Measurements from ENCODE around the gene RS1. TPM values are rescaled to one million over a fixed set of nuclear protein-coding genes. Genes with fewer than 3 reads are reported as not detected.

Gene RS1
- total and polyA plus RNA-seq, 2 donors from 2014 or later, result 0.44 TPM; not detected in 1

GRCh38 chrX:18598413-18598812 lies 73.5 kb downstream of the RS1 start:
- H3K4me1 ChIP-seq (ENCODE audit: control insufficient read depth in 2 of 3, insufficient read depth in 2 of 3, low read depth in 1 of 3, low read length in 3 of 3), result no peaks in the 10 kb centered on the region
- no peak for TF ChIP-seq CTCF (IDR thresholded peaks at IDR 0.05; ENCODE audit: borderline replicate concordance, extremely low read depth, insufficient read depth)
- H3K9ac ChIP-seq (ENCODE audit: low read length in 3 of 3), result no peak overlapping the region
- H3K9me3 ChIP-seq (ENCODE audit: control insufficient read depth in 2 of 3, insufficient read depth in 1 of 3, low read length in 3 of 3), result no peaks in the 10 kb centered on the region
- DNase-seq (no peak), FAIRE-seq (no peak)
- intact Hi-C loops (cut with DNase I), result no loop called here
- H3K27ac ChIP-seq (ENCODE audit: low read depth in 2 of 2, low read length in 2 of 2), result no peak overlapping the region
- no peaks in the 10 kb centered on the region for H3K27me3 ChIP-seq (ENCODE audit: control insufficient read depth, insufficient read depth, low read length)
- peaks cover 0 to 4% (median 3%) of the 10 kb centered on the region in 3 donors for H3K36me3 ChIP-seq (ENCODE audit: control insufficient read depth in 2 of 3, insufficient read depth in 3 of 3, low read length in 3 of 3)
- no peak overlapping the region for H3K4me3 ChIP-seq (ENCODE audit: low read length in 3 of 3)

- TF ChIP-seq CTCF (IDR thresholded peaks at IDR 0.05; ENCODE audit: borderline replicate concordance, extremely low read depth, insufficient read depth), result no peak
- peaks cover 0 to 3% (median 1%) of the 10 kb centered on the region in 3 donors for H3K36me3 ChIP-seq (ENCODE audit: control insufficient read depth in 2 of 3, insufficient read depth in 3 of 3, low read length in 3 of 3)
- H3K4me3 ChIP-seq (ENCODE audit: low read length in 3 of 3), result no peak overlapping the region
- H3K27me3 ChIP-seq (ENCODE audit: control insufficient read depth, insufficient read depth, low read length), result no peaks in the 10 kb centered on the region
- H3K27ac ChIP-seq (ENCODE audit: low read depth in 2 of 2, low read length in 2 of 2), result no peak overlapping the region
- DNase-seq (no peak), FAIRE-seq (no peak)
- peaks cover 0 to 3% (median 0%) of the 10 kb centered on the region in 3 donors for H3K4me1 ChIP-seq (ENCODE audit: control insufficient read depth in 2 of 3, insufficient read depth in 2 of 3, low read depth in 1 of 3, low read length in 3 of 3)
- no peaks in the 10 kb centered on the region for H3K9me3 ChIP-seq (ENCODE audit: control insufficient read depth in 2 of 3, insufficient read depth in 1 of 3, low read length in 3 of 3)
- intact Hi-C loops (cut with DNase I), result no loop called here
- no peak overlapping the region for H3K9ac ChIP-seq (ENCODE audit: low read length in 3 of 3)
Measured at GRCh38 chrX:18596096-18596495, 75.8 kb downstream of the RS1 start.

GRCh38 chrX:18594079-18594478 lies 77.8 kb downstream of the RS1 start:
- Histone ChIP-seq H3K36me3 (ENCODE audit: control insufficient read depth in 2 of 3, insufficient read depth in 3 of 3, low read length in 3 of 3) (peaks cover 0 to 3% (median 0%) of the 10 kb centered on the region in 3 donors), H3K27me3 (ENCODE audit: control insufficient read depth, insufficient read depth, low read length) (no peaks in the 10 kb centered on the region), H3K9me3 (ENCODE audit: control insufficient read depth in 2 of 3, insufficient read depth in 1 of 3, low read length in 3 of 3) (no peaks in the 10 kb centered on the region), H3K4me3 (ENCODE audit: low read length in 3 of 3) (no peak overlapping the region), H3K9ac (ENCODE audit: low read length in 3 of 3) (no peak overlapping the region), H3K27ac (ENCODE audit: low read depth in 2 of 2, low read length in 2 of 2) (no peak overlapping the region), H3K4me1 (ENCODE audit: control insufficient read depth in 2 of 3, insufficient read depth in 2 of 3, low read depth in 1 of 3, low read length in 3 of 3) (peaks cover 0 to 3% (median 0%) of the 10 kb centered on the region in 3 donors)
- FAIRE-seq, result no peak
- DNase-seq, result no peak
- intact Hi-C loops (cut with DNase I), result no loop called here
- TF ChIP-seq CTCF (IDR thresholded peaks at IDR 0.05; ENCODE audit: borderline replicate concordance, extremely low read depth, insufficient read depth), result no peak

- TF ChIP-seq CTCF (IDR thresholded peaks at IDR 0.05; ENCODE audit: borderline replicate concordance, extremely low read depth, insufficient read depth), result no peak
- H3K9me3 ChIP-seq (ENCODE audit: control insufficient read depth in 2 of 3, insufficient read depth in 1 of 3, low read length in 3 of 3), result no peaks in the 10 kb centered on the region
- DNase-seq (no peak), FAIRE-seq (no peak)
- H3K4me3 ChIP-seq (ENCODE audit: low read length in 3 of 3), result no peak overlapping the region
- intact Hi-C loops (cut with DNase I), result no loop called here
- H3K27ac ChIP-seq (ENCODE audit: low read depth in 2 of 2, low read length in 2 of 2), result no peak overlapping the region
- H3K36me3 ChIP-seq (ENCODE audit: control insufficient read depth in 2 of 3, insufficient read depth in 3 of 3, low read length in 3 of 3), result no peaks in the 10 kb centered on the region
- H3K4me1 ChIP-seq (ENCODE audit: control insufficient read depth in 2 of 3, insufficient read depth in 2 of 3, low read depth in 1 of 3, low read length in 3 of 3), result peaks cover 0 to 3% (median 0%) of the 10 kb centered on the region in 3 donors
- H3K9ac ChIP-seq (ENCODE audit: low read length in 3 of 3), result no peak overlapping the region
- no peaks in the 10 kb centered on the region for H3K27me3 ChIP-seq (ENCODE audit: control insufficient read depth, insufficient read depth, low read length)
Measured at GRCh38 chrX:18591834-18592233, 80.1 kb downstream of the RS1 start.
